ENCODE results near the gene GHSR.

Gene GHSR

DNA sequence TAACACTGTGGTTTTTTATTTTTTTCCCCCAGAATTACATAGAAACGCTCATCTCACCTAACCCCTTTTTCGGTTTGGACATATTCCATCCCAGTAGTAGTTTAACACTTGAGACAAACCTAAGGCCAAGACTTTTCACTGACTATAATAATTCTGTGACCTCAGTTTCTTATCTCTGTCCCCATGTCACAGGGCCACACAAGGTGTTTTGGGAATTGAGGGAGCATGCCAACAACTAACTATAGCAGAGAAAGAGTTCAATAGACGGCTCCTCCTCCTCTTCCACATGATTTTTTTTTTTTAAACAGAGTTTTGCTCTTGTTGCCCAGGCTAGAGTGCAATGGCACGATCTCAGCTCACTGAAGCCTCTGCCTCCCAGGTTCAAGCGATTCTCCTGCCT is 27.4 kb upstream of the GHSR start:
- Histone ChIP-seq H3K9ac (ENCODE audit: low read length) (no peak overlapping the region), H3K27me3 (ENCODE audit: control insufficient read depth in 1 of 2, insufficient read depth in 1 of 2, low read length in 2 of 2) (no peaks in the 10 kb centered on the region), H4K91ac (ENCODE audit: low read length) (no peak overlapping the region), H2BK15ac (ENCODE audit: low read depth, poor library complexity, severe bottlenecking) (no peak overlapping the region), H3K4me2 (ENCODE audit: low read length, poor library complexity, severe bottlenecking) (no peak overlapping the region), H3K4me1 (ENCODE audit: control insufficient read depth, insufficient read depth, low read depth, low read length) (no peaks in the 10 kb centered on the region), H3K36me3 (ENCODE audit: control insufficient read depth in 1 of 2, insufficient read depth in 2 of 2, low read depth in 1 of 2, low read length in 2 of 2) (no peaks in the 10 kb centered on the region), H3K4ac (ENCODE audit: low read depth in 1 of 2, low read length in 2 of 2) (no peak overlapping the region), H2BK12ac (ENCODE audit: low read length in 2 of 2) (no peak overlapping the region), H3K4me3 (ENCODE audit: insufficient read depth in 1 of 2, low read depth in 1 of 2, low read length in 2 of 2) (no peak overlapping the region), H3K18ac (ENCODE audit: low read depth in 1 of 2, low read length in 2 of 2) (no peak overlapping the region), H3K27ac (ENCODE audit: low read length, poor library complexity, severe bottlenecking) (no peak overlapping the region), H2BK120ac (ENCODE audit: low read depth, low read length) (no peak overlapping the region), H4K8ac (ENCODE audit: low read length) (no peak overlapping the region), H3K9me3 (ENCODE audit: control insufficient read depth, low read length) (no peaks in the 10 kb centered on the region), H2AFZ (ENCODE audit: low read depth, low read length) (no peak overlapping the region), H3K14ac (ENCODE audit: low read length in 2 of 2) (no peak overlapping the region), H3K23ac (ENCODE audit: low read length in 2 of 2) (no peak overlapping the region), H2BK5ac (ENCODE audit: low read depth, low read length, poor library complexity, severe bottlenecking) (no peak overlapping the region), H3K79me1 (replicated peaks; ENCODE audit: low read length, poor library complexity, severe bottlenecking) (no peaks in the 10 kb centered on the region), H2AK5ac (ENCODE audit: low read length, severe bottlenecking) (no peak overlapping the region)
- DNase-seq = no peak
- WGBS = 98% methylated on average over 5 of the region's 5 CpGs

- Histone ChIP-seq H3K4ac (ENCODE audit: low read depth in 1 of 2, low read length in 2 of 2) (no peak overlapping the region), H3K9me3 (ENCODE audit: control insufficient read depth, low read length) (no peaks in the 10 kb centered on the region), H2BK12ac (ENCODE audit: low read length in 2 of 2) (no peak overlapping the region), H3K9ac (ENCODE audit: low read length) (no peak overlapping the region), H3K36me3 (ENCODE audit: control insufficient read depth in 1 of 2, insufficient read depth in 2 of 2, low read depth in 1 of 2, low read length in 2 of 2) (no peaks in the 10 kb centered on the region), H3K18ac (ENCODE audit: low read depth in 1 of 2, low read length in 2 of 2) (no peak overlapping the region), H2BK120ac (ENCODE audit: low read depth, low read length) (no peak overlapping the region), H3K4me1 (ENCODE audit: control insufficient read depth, insufficient read depth, low read depth, low read length) (no peaks in the 10 kb centered on the region), H3K4me3 (ENCODE audit: insufficient read depth in 1 of 2, low read depth in 1 of 2, low read length in 2 of 2) (no peak overlapping the region), H3K4me2 (ENCODE audit: low read length, poor library complexity, severe bottlenecking) (no peak overlapping the region), H2BK15ac (ENCODE audit: low read depth, poor library complexity, severe bottlenecking) (no peak overlapping the region), H2AK5ac (ENCODE audit: low read length, severe bottlenecking) (no peak overlapping the region), H4K91ac (ENCODE audit: low read length) (no peak overlapping the region), H3K79me1 (replicated peaks; ENCODE audit: low read length, poor library complexity, severe bottlenecking) (no peaks in the 10 kb centered on the region), H3K14ac (ENCODE audit: low read length in 2 of 2) (no peak overlapping the region), H3K27ac (ENCODE audit: low read length, poor library complexity, severe bottlenecking) (no peak overlapping the region), H3K23ac (ENCODE audit: low read length in 2 of 2) (no peak overlapping the region), H2AFZ (ENCODE audit: low read depth, low read length) (no peak overlapping the region), H4K8ac (ENCODE audit: low read length) (no peak overlapping the region), H2BK5ac (ENCODE audit: low read depth, low read length, poor library complexity, severe bottlenecking) (no peak overlapping the region), H3K27me3 (ENCODE audit: control insufficient read depth in 1 of 2, insufficient read depth in 1 of 2, low read length in 2 of 2) (no peaks in the 10 kb centered on the region)
- DNase-seq = no peak
- no CpG with 5 or more reads among the region's 1 CpG for WGBS
These were observed 23.6 kb upstream of the GHSR start for GRCh38 chr3:172471903-172472302.

- Histone ChIP-seq H3K27me3 (ENCODE audit: control insufficient read depth in 1 of 2, insufficient read depth in 1 of 2, low read length in 2 of 2) (no peaks in the 10 kb centered on the region), H2AFZ (ENCODE audit: low read depth, low read length) (no peak overlapping the region), H3K4me2 (ENCODE audit: low read length, poor library complexity, severe bottlenecking) (no peak overlapping the region), H2BK12ac (ENCODE audit: low read length in 2 of 2) (no peak overlapping the region), H2BK15ac (ENCODE audit: low read depth, poor library complexity, severe bottlenecking) (no peak overlapping the region), H3K4me3 (ENCODE audit: insufficient read depth in 1 of 2, low read depth in 1 of 2, low read length in 2 of 2) (no peak overlapping the region), H3K79me1 (replicated peaks; ENCODE audit: low read length, poor library complexity, severe bottlenecking) (no peaks in the 10 kb centered on the region), H4K91ac (ENCODE audit: low read length) (no peak overlapping the region), H3K36me3 (ENCODE audit: control insufficient read depth in 1 of 2, insufficient read depth in 2 of 2, low read depth in 1 of 2, low read length in 2 of 2) (no peaks in the 10 kb centered on the region), H3K18ac (ENCODE audit: low read depth in 1 of 2, low read length in 2 of 2) (no peak overlapping the region), H3K27ac (ENCODE audit: low read length, poor library complexity, severe bottlenecking) (no peak overlapping the region), H3K4me1 (ENCODE audit: control insufficient read depth, insufficient read depth, low read depth, low read length) (no peaks in the 10 kb centered on the region), H2BK120ac (ENCODE audit: low read depth, low read length) (no peak overlapping the region), H3K9ac (ENCODE audit: low read length) (no peak overlapping the region), H3K14ac (ENCODE audit: low read length in 2 of 2) (no peak overlapping the region), H3K9me3 (ENCODE audit: control insufficient read depth, low read length) (no peaks in the 10 kb centered on the region), H3K23ac (ENCODE audit: low read length in 2 of 2) (no peak overlapping the region), H2AK5ac (ENCODE audit: low read length, severe bottlenecking) (no peak overlapping the region), H3K4ac (ENCODE audit: low read depth in 1 of 2, low read length in 2 of 2) (no peak overlapping the region), H4K8ac (ENCODE audit: low read length) (no peak overlapping the region), H2BK5ac (ENCODE audit: low read depth, low read length, poor library complexity, severe bottlenecking) (no peak overlapping the region)
- no peak for DNase-seq
- no CpG with 5 or more reads among the region's 1 CpG for WGBS
These were observed 22.3 kb upstream of the GHSR start for GRCh38 chr3:172470588-172470987.

DNA sequence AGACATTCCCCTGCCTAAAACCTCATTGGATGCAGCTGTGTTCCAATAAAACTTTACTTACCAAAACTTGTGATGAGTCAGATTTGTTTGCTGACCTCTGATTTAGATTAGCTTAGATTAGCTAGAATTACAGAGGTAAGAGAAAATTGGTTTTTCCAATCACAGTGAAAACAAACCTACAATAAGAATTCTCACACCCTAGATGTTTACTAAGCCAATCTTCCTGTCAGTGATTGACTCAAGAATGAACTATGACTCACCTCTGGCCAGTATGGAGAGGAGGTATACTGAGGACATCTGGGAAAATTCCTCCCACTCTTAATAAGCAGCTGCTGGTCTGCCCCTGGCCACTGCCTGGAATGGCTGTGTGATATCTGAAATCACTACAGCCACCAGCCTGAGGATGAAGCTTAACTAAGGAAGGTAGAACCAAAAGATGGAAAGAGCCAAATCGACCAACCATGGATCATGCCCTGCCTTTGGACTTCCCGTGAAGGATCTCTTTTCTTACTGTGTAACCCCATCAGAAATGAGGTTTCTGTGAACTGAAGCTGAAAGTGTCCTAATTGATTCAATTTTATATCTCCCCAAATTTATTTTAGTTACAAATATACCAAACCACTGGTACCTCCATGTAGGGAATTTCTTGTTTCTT is 19.0 kb upstream of the GHSR start:
- Histone ChIP-seq H3K4ac (ENCODE audit: low read depth in 1 of 2, low read length in 2 of 2) (no peak overlapping the region), H3K27me3 (ENCODE audit: control insufficient read depth in 1 of 2, insufficient read depth in 1 of 2, low read length in 2 of 2) (no peaks in the 10 kb centered on the region), H2AK5ac (ENCODE audit: low read length, severe bottlenecking) (no peak overlapping the region), H4K91ac (ENCODE audit: low read length) (no peak overlapping the region), H3K4me1 (ENCODE audit: control insufficient read depth, insufficient read depth, low read depth, low read length) (no peaks in the 10 kb centered on the region), H2BK120ac (ENCODE audit: low read depth, low read length) (no peak overlapping the region), H3K4me3 (ENCODE audit: insufficient read depth in 1 of 2, low read depth in 1 of 2, low read length in 2 of 2) (no peak overlapping the region), H3K18ac (ENCODE audit: low read depth in 1 of 2, low read length in 2 of 2) (no peak overlapping the region), H2BK12ac (ENCODE audit: low read length in 2 of 2) (no peak overlapping the region), H3K36me3 (ENCODE audit: control insufficient read depth in 1 of 2, insufficient read depth in 2 of 2, low read depth in 1 of 2, low read length in 2 of 2) (no peaks in the 10 kb centered on the region), H2BK15ac (ENCODE audit: low read depth, poor library complexity, severe bottlenecking) (no peak overlapping the region), H3K9ac (ENCODE audit: low read length) (no peak overlapping the region), H3K79me1 (replicated peaks; ENCODE audit: low read length, poor library complexity, severe bottlenecking) (no peaks in the 10 kb centered on the region), H3K14ac (ENCODE audit: low read length in 2 of 2) (no peak overlapping the region), H3K9me3 (ENCODE audit: control insufficient read depth, low read length) (no peaks in the 10 kb centered on the region), H3K4me2 (ENCODE audit: low read length, poor library complexity, severe bottlenecking) (no peak overlapping the region), H2BK5ac (ENCODE audit: low read depth, low read length, poor library complexity, severe bottlenecking) (no peak overlapping the region), H2AFZ (ENCODE audit: low read depth, low read length) (no peak overlapping the region), H3K23ac (ENCODE audit: low read length in 2 of 2) (no peak overlapping the region), H3K27ac (ENCODE audit: low read length, poor library complexity, severe bottlenecking) (no peak overlapping the region), H4K8ac (ENCODE audit: low read length) (no peak overlapping the region)
- WGBS = 100% methylated on average over 2 of the region's 2 CpGs
- peak; percentile 52 for DNase-seq
